ENCODE data around the gene ARSD. TPM values are rescaled to one million over a fixed set of nuclear protein-coding genes. Genes with fewer than 3 reads are reported as not detected.

Gene ARSD
- total and polyA plus RNA-seq, 12 donors: 4.2 to 19.0 (median 6.8) TPM

DNA sequence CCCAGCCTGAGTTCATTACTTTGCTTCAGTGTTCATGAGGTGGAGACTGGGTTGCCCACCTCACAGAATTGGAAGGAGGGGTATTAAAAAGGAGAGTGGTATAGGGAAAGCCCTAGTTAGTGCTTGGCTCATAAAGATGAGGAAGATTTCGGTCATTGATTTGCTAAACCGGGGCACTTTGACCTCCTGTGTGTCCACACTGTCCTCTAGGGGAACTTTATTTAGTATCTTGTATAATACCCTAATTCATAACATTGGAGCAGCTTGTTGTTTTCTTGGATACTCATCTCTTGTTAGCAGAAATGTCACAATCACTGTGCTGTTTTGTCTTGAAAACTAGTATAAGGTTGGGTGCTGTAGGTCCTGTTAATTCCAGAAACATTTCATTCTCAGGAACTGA is 50.6 kb downstream of the ARSD start:
- Histone ChIP-seq H3K9me3 (peaks cover 0 to 4% (median 0%) of the 10 kb centered on the region in 11 donors), H3K36me3 (no peaks in the 10 kb centered on the region), H3K4me3 (no peak overlapping the region), H3K4me1 (no peaks in the 10 kb centered on the region), H3K27me3 (peaks cover 0 to 2% (median 0%) of the 10 kb centered on the region in 7 donors), H3K27ac (no peak overlapping the region)
- DNase-seq: no peak
- TF ChIP-seq, protein P1, sequence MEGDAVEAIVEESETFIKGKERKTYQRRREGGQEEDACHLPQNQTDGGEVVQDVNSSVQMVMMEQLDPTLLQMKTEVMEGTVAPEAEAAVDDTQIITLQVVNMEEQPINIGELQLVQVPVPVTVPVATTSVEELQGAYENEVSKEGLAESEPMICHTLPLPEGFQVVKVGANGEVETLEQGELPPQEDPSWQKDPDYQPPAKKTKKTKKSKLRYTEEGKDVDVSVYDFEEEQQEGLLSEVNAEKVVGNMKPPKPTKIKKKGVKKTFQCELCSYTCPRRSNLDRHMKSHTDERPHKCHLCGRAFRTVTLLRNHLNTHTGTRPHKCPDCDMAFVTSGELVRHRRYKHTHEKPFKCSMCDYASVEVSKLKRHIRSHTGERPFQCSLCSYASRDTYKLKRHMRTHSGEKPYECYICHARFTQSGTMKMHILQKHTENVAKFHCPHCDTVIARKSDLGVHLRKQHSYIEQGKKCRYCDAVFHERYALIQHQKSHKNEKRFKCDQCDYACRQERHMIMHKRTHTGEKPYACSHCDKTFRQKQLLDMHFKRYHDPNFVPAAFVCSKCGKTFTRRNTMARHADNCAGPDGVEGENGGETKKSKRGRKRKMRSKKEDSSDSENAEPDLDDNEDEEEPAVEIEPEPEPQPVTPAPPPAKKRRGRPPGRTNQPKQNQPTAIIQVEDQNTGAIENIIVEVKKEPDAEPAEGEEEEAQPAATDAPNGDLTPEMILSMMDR (IDR thresholded peaks at IDR 0.05): no peak
- no peak for ATAC-seq
- intact Hi-C loops (cut with DNase I): loop anchor here in 1 of 10 donors (10.0 kb wide), 1 partner anchor 756 kb away; no protein-coding TSS in a partner anchor
- 72 to 74% methylated on average over 2 of the region's 2 CpGs for WGBS, 2 donors

DNA sequence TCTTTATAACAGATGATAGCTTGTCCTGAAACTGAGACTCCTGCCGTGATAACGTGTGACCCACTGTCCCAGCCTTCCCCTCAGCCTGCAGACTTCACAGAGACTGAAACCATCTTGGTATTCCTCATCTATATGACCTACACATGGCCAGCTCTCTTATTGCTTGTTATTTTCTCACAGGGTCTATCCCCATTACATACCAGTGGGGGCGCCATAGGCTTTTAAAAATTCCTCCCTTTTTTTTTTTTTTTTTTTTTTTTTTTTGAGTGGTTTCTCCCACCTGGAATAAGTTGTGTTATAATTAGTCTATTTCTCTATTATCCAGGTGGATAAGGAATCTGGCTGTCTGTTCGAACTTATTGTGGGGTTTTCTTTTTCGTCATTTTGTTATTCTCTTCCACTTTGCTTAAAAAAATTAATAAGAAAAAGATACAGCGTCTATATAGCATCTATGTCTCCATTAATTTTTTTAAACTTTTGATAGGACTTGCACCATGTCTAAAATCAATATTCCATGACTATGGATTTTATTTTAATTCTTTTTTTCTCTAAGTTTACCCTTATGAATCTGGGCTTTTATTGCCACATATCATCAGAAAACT is 53.2 kb downstream of the ARSD start:
- no peak overlapping the region for H3K27ac ChIP-seq
- H3K4me3 ChIP-seq: no peak overlapping the region
- intact Hi-C loops (cut with DNase I): loop anchor here in 1 of 10 donors (10.0 kb wide), 1 partner anchor 759 kb away; no protein-coding TSS in a partner anchor
- H3K9me3 ChIP-seq: peaks cover 0 to 4% (median 0%) of the 10 kb centered on the region in 11 donors
- no peak for ATAC-seq
- 68 to 75% methylated on average over 6 of the region's 6 CpGs for WGBS, 2 donors
- H3K36me3 ChIP-seq: no peaks in the 10 kb centered on the region
- TF ChIP-seq, protein P1 (IDR thresholded peaks at IDR 0.05): peak in 5 of 9 donors; percentile 8 to 40 (median 30)
- DNase-seq: no peak
- no peaks in the 10 kb centered on the region for H3K4me1 ChIP-seq
- no peaks in the 10 kb centered on the region for H3K27me3 ChIP-seq

DNA sequence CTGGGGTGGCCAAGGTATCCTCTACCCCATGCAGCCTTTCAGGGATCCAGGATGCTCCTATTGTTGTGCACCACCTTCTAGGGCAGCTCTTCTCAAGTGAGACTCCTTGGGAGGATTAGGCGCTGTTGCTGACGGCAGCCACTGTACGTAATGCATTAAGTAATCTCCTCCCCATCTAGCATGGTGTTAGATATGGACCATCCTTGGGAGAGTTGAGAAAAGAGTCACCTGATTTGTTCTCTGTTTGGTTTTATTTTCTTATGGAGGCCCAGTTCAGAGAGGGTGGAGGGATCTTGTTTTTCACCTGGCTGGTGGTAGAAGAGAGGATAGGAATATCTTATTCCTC is 54.0 kb downstream of the ARSD start:
- Histone ChIP-seq H3K9me3 (peaks cover 0 to 11% (median 0%) of the 10 kb centered on the region in 11 donors), H3K27ac (no peak overlapping the region), H3K4me1 (no peaks in the 10 kb centered on the region), H3K36me3 (no peaks in the 10 kb centered on the region), H3K4me3 (no peak overlapping the region), H3K27me3 (no peaks in the 10 kb centered on the region)
- TF ChIP-seq, protein P1 (IDR thresholded peaks at IDR 0.05): no peak
- ATAC-seq: no peak
- intact Hi-C loops (cut with DNase I): loop anchor here in 1 of 10 donors (10.0 kb wide), 1 partner anchor 760 kb away; no protein-coding TSS in a partner anchor
- 92 to 97% methylated on average over 3 of the region's 3 CpGs for WGBS, 2 donors
- DNase-seq: no peak

DNA sequence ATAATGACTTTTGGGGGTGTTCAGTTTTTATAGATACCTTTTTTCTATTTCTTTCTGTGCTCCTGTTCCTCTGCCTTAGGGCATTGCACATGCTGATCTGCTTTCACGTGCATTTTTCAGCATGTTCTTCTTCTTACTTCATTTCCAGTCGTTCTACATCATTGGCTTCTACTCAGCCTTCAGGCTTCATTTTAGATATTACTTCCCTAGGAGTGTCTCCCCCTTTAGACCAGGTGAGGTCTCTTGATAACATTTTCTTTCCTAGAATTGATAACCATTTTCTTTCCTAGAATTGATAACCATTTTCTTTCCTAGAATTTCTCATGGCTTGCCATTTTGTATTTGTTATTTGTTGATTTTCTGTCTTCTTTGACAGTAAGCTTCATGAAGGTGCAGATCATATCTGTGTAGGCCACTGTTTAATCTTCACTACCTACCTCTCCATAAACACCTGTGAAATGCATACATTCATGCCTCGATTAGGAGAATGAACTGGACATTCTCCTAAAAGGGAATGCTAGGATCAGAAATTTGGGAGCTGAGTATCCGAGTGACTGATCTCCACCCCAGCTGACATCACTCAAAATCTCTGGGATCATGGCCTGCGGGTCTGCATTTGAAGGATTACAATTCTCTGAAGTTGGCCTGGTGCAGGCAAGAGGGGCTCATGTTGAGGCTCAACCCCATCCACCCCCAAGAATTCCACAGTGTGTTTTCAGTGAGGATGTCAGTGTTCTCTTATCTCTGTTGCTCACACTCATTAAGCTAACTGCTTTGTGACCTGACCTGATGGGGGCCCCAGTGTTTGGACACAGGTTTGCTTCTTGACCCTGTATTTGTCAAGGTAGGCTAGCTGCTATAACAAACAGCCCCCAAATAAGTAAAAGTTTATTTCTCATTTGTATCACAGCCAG is 54.7 kb downstream of the ARSD start:
- intact Hi-C loops (cut with DNase I): loop anchor here in 1 of 10 donors (10.0 kb wide), 1 partner anchor 760 kb away; no protein-coding TSS in a partner anchor
- TF ChIP-seq, protein P1 (IDR thresholded peaks at IDR 0.05): no peak
- DNase-seq: no peak
- Histone ChIP-seq H3K9me3 (peaks cover 0 to 13% (median 0%) of the 10 kb centered on the region in 11 donors), H3K4me3 (no peak overlapping the region), H3K27me3 (no peaks in the 10 kb centered on the region), H3K36me3 (no peaks in the 10 kb centered on the region), H3K4me1 (no peaks in the 10 kb centered on the region), H3K27ac (no peak overlapping the region)
- no peak for ATAC-seq
- 91 to 93% methylated on average over 5 of the region's 5 CpGs for WGBS, 2 donors
